ENCODE results near the gene NPFF.

The NPFF gene

DNA sequence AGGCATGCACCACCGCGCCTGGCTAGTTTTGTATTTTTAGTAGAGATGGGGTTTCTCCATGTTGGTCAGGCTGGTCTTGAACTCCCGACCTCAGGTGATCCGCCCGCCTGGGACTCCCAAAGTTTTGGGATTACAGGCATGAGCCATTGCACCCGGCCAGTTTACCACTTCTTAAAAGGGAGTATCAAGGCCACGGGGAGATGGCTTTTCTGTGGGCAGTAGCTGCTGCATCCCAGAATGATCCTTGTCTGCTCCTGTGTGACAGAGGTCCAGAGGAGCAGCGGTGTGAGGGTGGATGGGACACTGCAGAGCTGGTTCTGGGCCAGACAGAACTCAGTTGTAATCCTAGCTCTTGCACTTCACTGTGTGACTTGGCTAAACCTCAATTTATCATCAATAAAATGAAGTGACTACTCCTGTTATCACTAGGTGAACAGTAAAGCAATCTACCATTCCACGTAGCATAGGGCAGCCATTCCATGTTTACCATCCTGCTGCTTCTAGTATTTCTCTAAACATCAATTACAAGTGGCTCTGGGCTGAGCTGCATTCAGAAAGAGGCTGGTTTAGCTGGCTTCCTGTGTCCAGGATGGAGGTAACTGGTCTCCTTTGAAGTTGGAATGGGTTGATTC is 3.0 kb upstream of the NPFF start:
- TF ChIP-seq, protein P1, sequence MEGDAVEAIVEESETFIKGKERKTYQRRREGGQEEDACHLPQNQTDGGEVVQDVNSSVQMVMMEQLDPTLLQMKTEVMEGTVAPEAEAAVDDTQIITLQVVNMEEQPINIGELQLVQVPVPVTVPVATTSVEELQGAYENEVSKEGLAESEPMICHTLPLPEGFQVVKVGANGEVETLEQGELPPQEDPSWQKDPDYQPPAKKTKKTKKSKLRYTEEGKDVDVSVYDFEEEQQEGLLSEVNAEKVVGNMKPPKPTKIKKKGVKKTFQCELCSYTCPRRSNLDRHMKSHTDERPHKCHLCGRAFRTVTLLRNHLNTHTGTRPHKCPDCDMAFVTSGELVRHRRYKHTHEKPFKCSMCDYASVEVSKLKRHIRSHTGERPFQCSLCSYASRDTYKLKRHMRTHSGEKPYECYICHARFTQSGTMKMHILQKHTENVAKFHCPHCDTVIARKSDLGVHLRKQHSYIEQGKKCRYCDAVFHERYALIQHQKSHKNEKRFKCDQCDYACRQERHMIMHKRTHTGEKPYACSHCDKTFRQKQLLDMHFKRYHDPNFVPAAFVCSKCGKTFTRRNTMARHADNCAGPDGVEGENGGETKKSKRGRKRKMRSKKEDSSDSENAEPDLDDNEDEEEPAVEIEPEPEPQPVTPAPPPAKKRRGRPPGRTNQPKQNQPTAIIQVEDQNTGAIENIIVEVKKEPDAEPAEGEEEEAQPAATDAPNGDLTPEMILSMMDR (IDR thresholded peaks at IDR 0.05; ENCODE audit: extremely low read depth, missing control alignments): no peak
- no peak for DNase-seq (ENCODE audit: low spot score)

- TF ChIP-seq, protein P1 (IDR thresholded peaks at IDR 0.05; ENCODE audit: extremely low read depth, missing control alignments): peak; percentile 100
- DNase-seq (ENCODE audit: low spot score): peak; percentile 82
Observed at GRCh38 chr12:53508534-53509170, 1.4 kb upstream of the NPFF start.

GRCh38 chr12:53507603-53507885 is 260 bp upstream of the NPFF start:
- TF ChIP-seq, protein P1 (IDR thresholded peaks at IDR 0.05; ENCODE audit: extremely low read depth, missing control alignments): no peak
- no peak for DNase-seq (ENCODE audit: low spot score)

GRCh38 chr12:53506450-53506785 is 866 bp downstream of the NPFF start:
- DNase-seq (ENCODE audit: low spot score): no peak
- TF ChIP-seq, protein P1 (IDR thresholded peaks at IDR 0.05; ENCODE audit: extremely low read depth, missing control alignments): no peak

DNA sequence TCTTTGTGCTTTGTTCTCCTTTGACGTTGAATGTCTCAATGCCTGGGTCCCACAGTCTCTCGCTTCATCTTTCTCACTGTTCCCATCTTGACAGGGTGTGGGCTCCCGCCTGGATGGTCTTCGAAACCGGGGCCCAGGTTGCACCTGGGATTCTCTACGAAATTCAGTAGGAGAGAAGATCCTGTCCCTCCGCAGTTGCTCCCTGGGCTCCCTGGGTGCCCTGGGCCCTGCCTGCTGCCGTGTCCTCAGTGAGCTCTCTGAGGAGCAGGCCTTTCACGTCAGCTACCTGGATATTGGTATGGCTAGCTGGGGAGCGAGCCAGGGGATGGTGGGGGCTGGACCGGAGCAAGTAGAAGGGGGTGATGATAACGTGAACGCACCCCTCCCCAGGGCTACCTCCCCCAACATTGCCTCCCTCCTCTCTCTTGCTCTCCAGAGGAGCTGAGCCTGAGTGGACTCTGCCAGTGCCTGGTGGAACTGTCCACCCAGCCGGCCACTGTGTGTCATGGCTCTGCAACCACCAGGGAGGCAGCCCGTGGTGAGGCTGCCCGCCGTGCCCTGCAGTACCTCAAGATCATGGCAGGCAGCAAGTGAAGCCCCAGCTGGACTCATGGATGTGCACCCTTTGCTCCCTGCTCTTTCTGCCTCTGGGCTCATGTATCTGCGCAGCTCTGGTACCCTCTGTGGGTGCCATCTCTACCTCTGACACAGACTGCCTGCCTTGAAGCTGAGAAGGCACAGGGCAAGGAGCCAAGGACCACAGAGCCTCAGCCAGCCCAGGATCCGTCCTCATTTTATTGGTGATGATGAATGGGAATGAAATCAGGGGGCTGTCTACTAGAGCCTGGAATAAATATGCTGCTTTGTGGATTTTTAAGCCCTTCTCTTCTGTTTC is 1.5 kb downstream of the NPFF start:
- DNase-seq (ENCODE audit: low spot score): no peak
- TF ChIP-seq, protein P1 (IDR thresholded peaks at IDR 0.05; ENCODE audit: extremely low read depth, missing control alignments): no peak

DNA sequence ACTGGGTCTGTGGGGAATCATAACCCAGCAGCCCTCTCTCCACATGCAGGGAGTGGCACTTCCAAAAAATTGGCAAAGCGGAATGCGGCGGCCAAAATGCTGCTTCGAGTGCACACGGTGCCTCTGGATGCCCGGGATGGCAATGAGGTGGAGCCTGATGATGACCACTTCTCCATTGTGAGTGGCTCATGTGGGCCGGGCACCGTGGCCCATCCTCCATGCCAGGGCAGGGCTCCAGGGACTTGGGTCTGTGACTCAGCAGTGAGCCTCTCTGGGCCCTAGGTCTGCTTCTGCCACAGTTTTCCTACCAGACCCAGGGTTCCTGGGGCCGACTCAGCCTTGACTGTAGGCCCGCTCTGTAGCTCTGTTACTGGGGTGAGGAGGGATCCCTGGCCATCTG is 2.2 kb downstream of the NPFF start:
- DNase-seq (ENCODE audit: low spot score): no peak
- TF ChIP-seq, protein P1 (IDR thresholded peaks at IDR 0.05; ENCODE audit: extremely low read depth, missing control alignments): no peak
